ENCODE measurements around the gene COMTD1.
A peak's percentile ranks its signal among the peaks of the same experiment; 100 is the strongest.

The COMTD1 gene

GRCh38 chr10:75272896-75273295 is 37.1 kb upstream of the COMTD1 start:
- TF ChIP-seq, protein P1, sequence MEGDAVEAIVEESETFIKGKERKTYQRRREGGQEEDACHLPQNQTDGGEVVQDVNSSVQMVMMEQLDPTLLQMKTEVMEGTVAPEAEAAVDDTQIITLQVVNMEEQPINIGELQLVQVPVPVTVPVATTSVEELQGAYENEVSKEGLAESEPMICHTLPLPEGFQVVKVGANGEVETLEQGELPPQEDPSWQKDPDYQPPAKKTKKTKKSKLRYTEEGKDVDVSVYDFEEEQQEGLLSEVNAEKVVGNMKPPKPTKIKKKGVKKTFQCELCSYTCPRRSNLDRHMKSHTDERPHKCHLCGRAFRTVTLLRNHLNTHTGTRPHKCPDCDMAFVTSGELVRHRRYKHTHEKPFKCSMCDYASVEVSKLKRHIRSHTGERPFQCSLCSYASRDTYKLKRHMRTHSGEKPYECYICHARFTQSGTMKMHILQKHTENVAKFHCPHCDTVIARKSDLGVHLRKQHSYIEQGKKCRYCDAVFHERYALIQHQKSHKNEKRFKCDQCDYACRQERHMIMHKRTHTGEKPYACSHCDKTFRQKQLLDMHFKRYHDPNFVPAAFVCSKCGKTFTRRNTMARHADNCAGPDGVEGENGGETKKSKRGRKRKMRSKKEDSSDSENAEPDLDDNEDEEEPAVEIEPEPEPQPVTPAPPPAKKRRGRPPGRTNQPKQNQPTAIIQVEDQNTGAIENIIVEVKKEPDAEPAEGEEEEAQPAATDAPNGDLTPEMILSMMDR (conservative IDR thresholded peaks at IDR 0.05), result no peak
- no peak overlapping the region for H3K27ac ChIP-seq

GRCh38 chr10:75272094-75272493 is 36.3 kb upstream of the COMTD1 start:
- TF ChIP-seq, protein P1 (conservative IDR thresholded peaks at IDR 0.05), result no peak
- no peak overlapping the region for H3K27ac ChIP-seq

DNA sequence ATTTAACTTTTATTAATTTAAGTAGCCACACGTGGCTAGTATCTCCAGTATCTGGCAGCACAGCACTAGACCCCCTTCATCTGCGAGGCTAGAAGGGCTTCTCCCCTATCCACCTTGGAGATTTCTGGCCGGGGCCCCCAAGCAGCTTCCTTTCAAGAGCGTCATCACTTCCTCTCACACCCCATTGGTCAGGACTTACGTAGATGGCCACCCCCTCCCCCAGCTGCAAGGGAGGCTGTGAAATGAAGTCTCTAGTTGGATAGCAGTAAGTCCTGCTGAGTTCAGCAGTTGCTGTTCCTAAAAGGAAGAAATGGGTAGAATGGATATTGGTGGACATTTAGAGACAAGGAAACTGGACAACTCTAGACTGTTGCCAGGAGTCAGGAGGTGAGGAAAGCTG is 33.8 kb upstream of the COMTD1 start:
- TF ChIP-seq, protein P1 (conservative IDR thresholded peaks at IDR 0.05), result no peak
- H3K27ac ChIP-seq, result no peak overlapping the region

DNA sequence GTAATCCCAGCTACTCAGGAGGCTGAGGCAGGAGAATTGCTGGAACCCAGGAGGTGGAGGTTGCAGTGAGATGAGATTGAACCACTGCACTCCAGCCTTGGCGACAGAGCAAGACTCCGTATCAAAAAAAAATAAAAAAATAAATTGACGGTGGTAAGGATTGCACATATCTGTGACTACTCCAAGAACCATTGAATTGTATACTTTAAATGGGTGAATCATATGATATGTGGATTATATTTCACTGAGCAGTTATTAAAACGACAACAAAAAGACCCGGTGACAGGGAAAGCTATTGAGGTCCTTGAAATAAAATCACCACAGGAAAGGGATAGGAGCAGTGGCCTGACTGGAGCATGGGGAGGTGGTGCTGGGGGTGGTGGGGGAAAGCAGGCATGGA is 31.2 kb upstream of the COMTD1 start:
- H3K27ac ChIP-seq, result no peak overlapping the region
- TF ChIP-seq, protein P1 (conservative IDR thresholded peaks at IDR 0.05), result no peak

DNA sequence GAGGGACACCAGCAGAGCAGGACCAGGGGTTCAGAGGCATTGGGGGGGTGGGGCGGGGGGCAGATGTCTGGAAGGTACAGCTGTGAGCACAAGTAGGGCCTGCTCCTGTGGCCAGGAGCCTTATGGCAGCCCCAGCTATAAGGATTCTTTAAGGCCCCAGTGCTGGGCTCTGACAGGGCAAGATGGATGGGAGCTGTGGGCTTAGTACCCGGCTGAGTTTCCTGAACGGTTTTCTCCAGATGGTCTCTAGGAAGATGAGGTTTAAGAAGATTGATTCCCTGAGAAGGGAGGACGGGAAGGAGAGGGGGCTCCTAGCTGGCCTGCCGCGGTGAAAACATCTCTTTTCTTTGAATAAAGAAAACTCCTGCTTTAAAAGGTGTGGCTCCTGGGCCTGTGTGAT is 30.1 kb upstream of the COMTD1 start:
- H3K27ac ChIP-seq, result no peak overlapping the region
- TF ChIP-seq, protein P1 (conservative IDR thresholded peaks at IDR 0.05), result no peak

- TF ChIP-seq, protein P1 (conservative IDR thresholded peaks at IDR 0.05), result no peak
- peak overlapping the region; percentile 78 for H3K27ac ChIP-seq
Observed at GRCh38 chr10:75263806-75264205, 28.0 kb upstream of the COMTD1 start.

DNA sequence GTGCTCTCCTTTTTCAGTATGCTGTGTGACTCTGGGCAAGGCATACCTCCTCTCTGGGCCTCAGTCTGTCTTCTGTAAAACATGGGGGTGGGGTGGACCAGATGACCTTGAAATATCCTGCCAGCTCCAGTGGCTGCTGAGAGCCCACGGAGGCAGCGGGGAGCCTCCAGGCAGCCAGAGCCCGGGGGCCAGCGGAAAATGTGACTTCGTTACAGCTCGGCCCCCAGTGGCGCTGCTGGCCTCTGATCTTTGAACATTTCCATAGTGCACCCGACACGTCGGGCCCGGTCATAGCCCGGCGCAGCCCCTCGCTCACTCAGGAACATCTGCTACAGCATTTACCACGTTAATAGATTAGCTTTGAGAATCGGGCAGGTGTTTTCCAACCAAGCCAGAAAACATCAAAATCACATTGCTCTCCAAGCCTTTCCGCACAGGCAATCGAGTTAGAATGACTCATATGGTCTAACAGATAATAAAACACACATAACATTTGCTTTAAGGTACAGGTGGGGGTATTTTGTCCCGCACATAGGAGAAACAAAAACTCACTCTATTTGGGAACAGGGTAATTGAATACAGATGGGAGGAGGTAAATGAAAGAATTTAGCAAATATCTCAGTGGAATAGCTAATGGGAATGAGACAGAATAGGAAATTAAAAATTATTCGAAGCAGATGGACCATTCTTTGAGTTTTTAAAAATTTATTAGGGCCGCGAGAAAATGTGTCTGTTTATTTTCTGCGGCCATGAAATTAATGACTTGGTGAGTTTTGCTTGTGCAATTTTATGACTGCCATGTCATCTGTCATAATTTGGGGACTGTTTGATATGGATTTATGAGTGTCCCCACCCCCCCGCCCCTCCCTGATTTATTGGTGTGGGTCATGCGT is 26.3 kb upstream of the COMTD1 start:
- H3K27ac ChIP-seq, result peak overlapping the region; percentile 78
- TF ChIP-seq, protein P1 (conservative IDR thresholded peaks at IDR 0.05), result no peak
